Inferior parietal cortex (tissue), 1 donor: ENCODE results near the gene SGIP1.
"Not testable (repeated sequence)": the region's sequence is repeated elsewhere in the genome, so short reads cannot be mapped to it uniquely, and the experiment has no call there.

ENCODE experiments used
- DNase-seq: peaks from one replicate; pipeline ENCODE4 v3.0.0-alpha.2; 2016; ENCODE audit errors: extremely low spot score

SGIP1 gene

GRCh38 chr1:66681686-66682085 is 147.7 kb downstream of the SGIP1 start:
- no peak for DNase-seq

GRCh38 chr1:66682106-66682505 is 148.2 kb downstream of the SGIP1 start:
- no peak for DNase-seq

DNA sequence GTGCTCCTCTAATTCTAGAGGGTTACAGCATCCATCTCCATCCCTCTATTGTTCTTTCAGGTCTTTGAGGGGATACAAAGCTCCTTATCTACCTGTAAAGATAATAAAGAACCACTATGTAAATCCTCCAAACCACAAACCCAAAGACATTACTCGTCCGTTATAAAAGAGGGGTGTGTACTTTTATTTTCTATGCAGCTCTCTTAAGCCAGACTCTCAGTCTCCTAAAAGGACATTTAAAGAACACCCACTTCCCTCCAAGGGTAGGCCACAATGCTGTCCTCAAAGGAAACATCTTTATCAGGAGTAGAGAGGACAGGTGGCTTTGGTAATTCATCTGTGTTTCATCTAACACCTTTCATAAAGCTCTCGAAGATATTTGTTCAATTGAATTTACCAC is 150.4 kb downstream of the SGIP1 start:
- DNase-seq = no peak

DNA sequence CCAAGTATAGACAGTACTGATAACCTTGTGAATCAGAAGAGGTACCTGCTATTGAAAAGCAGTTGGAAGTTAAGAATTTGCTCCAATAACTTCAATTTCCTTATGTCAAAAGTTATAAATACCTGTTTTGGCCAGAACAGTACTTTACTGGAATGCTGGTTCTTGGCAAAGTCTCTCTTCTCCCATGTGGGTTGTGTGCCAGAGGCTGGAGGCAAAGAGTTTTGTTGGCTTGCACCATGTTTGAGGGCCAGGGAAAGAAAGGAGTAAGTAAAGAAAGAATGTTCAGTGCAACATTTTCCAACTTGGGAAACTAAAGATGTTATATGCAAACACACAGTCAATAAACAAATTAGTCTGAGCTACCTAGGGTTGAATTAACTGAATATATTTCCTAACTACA is 151.3 kb downstream of the SGIP1 start:
- DNase-seq = no peak

- DNase-seq = no peak
Observed at GRCh38 chr1:66685670-66686069, 151.7 kb downstream of the SGIP1 start.

DNA sequence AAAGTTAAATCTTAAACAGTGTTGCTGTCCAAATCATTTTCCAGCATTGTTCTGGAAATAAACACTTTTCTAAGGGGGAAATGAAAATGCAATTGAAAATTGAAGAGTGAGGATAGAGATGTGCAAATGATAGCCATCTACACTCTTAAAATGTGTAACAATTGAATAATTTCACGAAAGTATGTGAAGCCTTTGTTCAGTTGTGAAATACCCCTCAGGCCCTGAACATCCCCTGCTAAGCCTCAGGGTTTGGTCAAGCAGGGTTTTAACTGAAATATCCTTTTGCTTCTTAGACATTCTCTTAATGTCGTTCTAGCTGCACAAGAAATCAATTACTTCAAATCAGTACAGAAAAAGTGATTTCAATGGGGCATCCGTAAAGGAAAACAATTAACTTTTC is 152.5 kb downstream of the SGIP1 start:
- no peak for DNase-seq

- DNase-seq = no peak
Observed at GRCh38 chr1:66687358-66687757, 153.4 kb downstream of the SGIP1 start.

DNA sequence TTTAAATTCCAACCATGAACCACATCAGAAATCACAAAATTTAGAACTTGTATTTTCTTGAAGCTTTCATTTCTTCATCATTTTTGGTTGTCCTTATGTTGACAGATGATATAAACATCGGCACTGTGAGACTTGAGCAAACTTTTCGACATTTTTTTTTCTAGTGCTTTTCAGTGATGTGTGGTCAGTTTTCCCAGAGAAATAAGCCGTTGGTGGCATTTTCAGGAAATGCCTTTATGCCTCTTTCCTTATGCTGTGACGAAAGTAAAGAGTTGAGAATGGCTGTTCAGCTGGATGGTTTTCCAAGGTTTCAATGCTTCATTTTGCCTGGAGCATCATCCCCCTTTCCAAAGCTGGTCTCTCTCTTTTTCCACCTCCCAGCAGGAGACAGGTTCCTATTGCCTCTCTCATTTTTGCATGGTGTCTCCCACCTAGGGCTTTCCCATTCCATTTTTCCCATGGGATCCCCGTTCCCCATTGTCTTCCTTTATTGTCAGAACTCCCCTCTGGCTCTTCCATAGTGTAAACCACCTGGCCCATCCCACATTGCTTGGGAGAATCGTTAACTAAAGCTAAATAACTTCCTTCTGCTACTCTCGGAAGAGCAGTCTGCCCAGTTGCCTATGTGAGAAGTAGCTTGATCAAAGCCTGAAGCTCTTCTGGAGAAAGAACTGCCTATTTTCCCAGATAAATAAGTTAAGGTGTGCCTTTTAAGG is 156.9 kb downstream of the SGIP1 start:
- DNase-seq = no peak

- no peak for DNase-seq
Observed at GRCh38 chr1:66692681-66693080, 158.7 kb downstream of the SGIP1 start.

DNA sequence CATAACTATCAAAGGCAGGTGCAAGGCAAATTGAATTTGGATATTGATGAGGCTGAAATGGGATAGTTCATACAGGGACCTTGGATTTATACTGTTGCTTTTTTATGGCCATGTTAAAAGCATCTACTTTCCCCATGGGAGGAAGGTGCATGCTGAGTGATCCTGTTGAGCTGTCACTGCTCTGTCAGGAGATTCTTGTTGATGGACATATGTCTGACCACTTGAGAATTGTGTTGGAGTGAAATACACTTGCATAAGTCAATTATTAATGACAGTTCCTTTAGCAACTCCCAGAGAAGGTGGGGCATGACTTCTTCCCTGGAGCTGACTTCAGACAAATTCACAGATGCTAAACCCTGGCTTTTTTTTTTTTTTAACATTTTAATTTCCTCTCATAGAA is 159.9 kb downstream of the SGIP1 start:
- no peak for DNase-seq

- DNase-seq = no peak
Observed at GRCh38 chr1:66695116-66695515, 161.2 kb downstream of the SGIP1 start.

DNA sequence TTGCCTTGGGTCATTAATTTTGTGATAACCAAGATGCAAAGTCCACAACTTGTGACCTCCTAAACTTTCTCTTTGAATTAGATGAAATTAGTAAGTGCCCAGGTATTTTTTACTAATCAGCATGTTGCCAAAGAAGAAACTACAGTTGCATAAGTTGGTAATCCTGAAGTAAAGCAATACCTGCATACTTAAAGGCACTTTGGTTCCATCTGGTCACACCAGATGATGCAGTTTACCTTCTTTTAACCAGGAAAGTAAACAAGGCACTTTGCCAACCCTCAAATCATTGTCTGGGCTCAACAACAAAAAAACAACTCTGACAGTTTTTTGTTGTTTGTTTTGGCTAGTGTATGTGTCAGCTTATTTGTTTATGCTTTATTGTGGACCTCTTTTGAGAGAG is 162.8 kb downstream of the SGIP1 start:
- no peak for DNase-seq

GRCh38 chr1:66699213-66699612 is 165.3 kb downstream of the SGIP1 start:
- no peak for DNase-seq

DNA sequence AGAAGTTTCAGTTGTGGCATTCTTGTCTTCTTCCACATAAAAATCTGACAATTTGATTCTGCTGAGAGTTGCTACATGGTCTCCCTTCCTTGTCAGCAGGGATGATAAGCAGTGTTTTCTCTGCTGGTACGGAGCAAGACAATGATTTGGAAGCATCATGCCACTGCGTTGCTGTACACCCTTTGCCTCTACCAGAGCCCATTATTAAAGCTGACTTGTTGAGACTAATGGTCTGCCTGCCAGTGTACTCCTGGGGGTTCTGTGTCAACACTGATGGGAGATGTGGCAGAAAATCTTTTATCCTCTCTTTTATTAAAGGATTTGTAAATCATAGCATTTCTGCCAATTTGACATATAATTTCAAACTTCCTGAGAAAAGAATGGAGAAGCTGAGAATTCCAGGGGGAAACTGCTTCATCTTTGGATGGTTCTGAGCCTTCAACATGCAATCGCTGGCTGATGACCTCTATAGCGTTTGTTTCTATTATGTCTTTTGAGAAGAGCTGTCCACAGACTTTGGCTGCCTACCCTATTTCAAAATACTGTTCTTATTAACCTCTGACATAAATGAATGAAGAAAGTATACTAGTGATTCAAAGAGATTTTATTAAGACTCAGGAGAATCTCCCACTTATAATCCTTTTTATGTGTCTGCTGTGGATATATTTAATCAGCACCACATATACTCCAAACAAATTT is 170.4 kb downstream of the SGIP1 start:
- DNase-seq = no peak

GRCh38 chr1:66705110-66705509 is 171.2 kb downstream of the SGIP1 start:
- DNase-seq = no peak

DNA sequence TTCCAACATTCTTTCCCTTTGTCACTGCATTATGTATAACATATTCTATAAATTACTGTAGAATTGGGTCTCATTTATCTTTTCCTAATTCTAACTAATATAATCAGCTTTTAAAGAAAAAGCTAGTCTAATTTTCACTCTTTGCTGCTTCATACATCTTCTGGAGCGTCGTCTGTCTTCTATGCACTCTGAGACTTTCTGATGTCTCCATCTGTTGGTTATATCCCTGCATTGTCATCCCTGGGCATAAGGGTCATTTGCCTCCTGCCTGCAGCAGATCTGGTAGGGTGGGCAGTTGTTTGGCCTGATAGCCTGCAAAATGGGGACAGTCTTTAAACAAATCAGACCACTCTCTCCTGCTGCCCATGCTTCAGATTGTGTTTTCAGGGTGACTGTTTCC is 177.5 kb downstream of the SGIP1 start:
- no peak for DNase-seq

DNA sequence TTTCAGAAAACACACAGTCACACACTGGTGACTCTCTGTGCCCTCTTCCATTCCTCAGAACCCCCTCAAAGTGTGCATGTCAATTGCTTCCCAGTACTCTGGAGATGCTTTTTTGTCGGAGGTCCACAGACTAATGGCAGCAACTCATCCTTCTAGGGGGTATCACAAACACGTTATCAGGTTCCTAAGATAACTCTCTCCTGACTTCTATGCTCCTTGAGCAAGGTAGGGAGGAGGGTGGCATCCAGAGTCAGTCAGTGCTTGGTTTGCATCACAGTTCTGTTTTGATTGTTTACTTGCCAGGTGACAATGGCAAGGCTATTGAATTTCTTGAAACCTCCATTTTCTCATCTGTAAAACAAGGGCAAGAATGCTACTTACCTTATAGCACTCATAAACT is 178.9 kb downstream of the SGIP1 start:
- DNase-seq = no peak

- no peak for DNase-seq
Observed at GRCh38 chr1:66723985-66724384, 190.0 kb downstream of the SGIP1 start.

DNA sequence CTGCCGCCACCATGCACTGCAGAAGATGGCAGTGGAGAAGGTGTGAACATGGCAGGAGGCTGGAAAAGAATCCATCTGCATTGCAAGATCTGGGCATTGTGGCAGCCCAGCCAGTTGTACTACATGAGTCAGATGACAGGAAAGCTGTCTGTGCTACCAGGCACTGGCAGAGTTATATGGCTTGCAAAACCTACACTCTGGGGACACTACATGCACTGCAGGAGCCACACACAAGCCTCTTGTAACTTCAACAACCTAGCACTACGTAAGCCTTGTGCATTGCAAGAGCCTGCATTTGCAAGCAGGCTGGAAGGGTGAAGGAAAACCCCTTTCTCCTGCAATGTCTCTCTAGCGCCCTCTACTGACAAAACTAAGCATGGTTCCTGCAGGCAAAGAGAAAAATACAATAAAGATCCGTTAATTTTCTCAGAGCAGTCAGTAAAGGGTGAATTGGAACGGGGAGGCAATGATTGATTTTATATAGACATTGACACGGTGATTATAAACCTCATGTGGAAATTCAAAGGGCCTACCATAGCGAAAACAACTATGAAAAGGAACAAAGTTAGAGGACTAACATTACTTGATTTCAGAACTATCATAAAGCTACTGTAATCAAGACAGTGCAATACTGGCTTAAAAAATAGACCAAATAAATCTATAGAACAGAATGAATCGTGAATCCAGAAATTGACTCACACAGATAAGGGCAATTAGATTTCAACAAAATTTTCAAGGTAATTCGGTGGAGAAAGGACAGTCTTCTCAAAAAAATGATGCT is 192.1 kb downstream of the SGIP1 start:
- DNase-seq = peak; percentile 89

DNA sequence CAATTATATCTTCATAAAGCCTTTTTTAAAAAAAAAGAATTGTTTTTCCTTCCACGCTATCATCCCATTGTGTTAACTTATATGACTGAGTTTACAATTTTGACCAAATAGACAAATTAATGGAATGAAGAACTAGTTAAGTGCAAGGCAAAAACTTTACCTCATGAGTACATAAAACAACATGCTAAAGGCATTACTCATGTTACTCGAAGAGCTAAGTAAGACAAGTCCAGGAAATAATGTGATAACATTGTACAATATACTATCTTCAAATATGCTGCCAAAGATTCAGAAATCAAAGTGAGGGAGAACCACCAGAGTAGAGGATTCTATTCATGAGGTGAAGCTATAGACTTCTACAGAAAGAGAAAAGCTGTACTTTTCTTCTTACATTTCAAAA is 194.1 kb downstream of the SGIP1 start:
- no peak for DNase-seq

GRCh38 chr1:66728716-66729115 is 194.8 kb downstream of the SGIP1 start:
- DNase-seq = not testable (repeated sequence)

GRCh38 chr1:66729119-66729518 is 195.2 kb downstream of the SGIP1 start:
- no peak for DNase-seq

GRCh38 chr1:66729523-66729922 is 195.6 kb downstream of the SGIP1 start:
- DNase-seq = no peak
